ENCODE measurements around the gene NIPA2.
"Not testable (repeated sequence)": the region's sequence is repeated elsewhere in the genome, so short reads cannot be mapped to it uniquely, and the experiment has no call there.

The NIPA2 gene

GRCh38 chr15:22838292-22839042, at the start of gene NIPA2:
NIPA2 (plus strand) TSS chr15:22838666; CDS start chr15:22851732, 13,066 bp downstream.
- DNase-seq: peak; percentile 98

GRCh38 chr15:22794063-22794462, 44.4 kb upstream of the NIPA2 start:
- no peak for DNase-seq

GRCh38 chr15:22794621-22795167, 43.8 kb upstream of the NIPA2 start:
- no peak for DNase-seq

GRCh38 chr15:22795206-22796063, 43.0 kb upstream of the NIPA2 start:
- no peak for DNase-seq

- DNase-seq: no peak
These were observed 42.4 kb upstream of the NIPA2 start for GRCh38 chr15:22796079-22796478.

GRCh38 chr15:22799902-22800301, 38.6 kb upstream of the NIPA2 start:
- no peak for DNase-seq

DNA sequence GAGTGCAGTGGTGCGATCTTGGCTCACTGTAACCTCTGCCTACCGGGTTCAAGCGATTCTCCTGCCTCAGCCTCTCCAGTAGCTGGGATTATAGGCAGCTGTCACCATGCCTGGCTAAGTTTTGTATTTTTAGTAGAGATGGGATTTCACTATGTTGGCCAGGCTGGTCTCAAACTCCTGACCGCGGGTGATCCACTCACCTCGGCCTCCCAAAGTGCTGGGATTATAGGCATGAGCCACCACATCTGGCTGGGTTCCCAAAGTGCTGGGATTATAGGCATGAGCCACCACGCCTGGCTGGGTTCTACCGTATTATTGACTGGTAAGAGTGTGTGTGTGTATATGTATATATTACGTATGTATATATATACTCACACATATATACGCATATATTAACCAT, 35.5 kb upstream of the NIPA2 start:
- not testable (repeated sequence) for DNase-seq

DNA sequence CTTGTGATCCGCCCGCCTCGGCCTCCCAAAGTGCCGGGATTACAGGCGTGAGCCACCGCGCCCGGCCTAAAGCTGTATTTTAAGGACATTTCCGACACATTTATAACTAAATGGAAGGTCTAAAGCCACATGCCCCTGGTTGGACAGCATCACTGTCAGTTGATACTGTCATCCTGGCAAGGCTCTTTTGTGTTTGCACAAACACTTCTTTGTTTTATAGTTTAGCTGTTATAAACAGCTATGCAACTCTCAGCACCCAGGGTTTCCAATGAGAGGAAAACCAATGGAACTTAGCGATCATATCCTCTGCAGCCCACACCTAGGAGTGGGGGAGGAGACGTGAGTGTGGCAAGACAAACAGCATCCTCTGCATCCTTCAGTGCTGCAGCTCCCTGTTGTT, 32.3 kb upstream of the NIPA2 start:
- DNase-seq: no peak

DNA sequence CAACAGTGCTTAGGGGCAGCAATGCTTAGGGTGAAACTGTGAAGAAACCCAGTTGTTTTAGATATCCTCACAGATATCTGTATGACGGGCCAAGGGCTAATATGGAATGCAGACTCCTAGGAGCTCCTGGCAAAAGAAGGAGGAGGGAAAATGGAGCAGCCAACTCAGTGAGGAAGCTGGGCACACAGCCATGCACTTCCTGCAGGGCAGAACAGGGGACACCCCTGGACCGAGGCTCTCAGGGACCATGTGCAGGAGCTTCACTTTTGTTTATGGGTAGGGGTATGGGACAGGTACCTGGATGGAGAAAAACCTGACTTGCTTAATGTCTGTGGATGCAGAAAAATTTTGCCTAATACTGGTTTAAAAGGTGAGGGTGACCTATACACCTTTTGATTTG, 31.8 kb upstream of the NIPA2 start:
- no peak for DNase-seq

GRCh38 chr15:22807831-22808230, 30.6 kb upstream of the NIPA2 start:
- DNase-seq: not testable (repeated sequence)

- DNase-seq: no peak
These were observed 30.2 kb upstream of the NIPA2 start for GRCh38 chr15:22808240-22808639.

- no peak for DNase-seq
These were observed 29.6 kb upstream of the NIPA2 start for GRCh38 chr15:22808761-22809280.

GRCh38 chr15:22810033-22810852, 28.2 kb upstream of the NIPA2 start:
- DNase-seq: no peak

- no peak for DNase-seq
These were observed 27.6 kb upstream of the NIPA2 start for GRCh38 chr15:22810853-22811338.

DNA sequence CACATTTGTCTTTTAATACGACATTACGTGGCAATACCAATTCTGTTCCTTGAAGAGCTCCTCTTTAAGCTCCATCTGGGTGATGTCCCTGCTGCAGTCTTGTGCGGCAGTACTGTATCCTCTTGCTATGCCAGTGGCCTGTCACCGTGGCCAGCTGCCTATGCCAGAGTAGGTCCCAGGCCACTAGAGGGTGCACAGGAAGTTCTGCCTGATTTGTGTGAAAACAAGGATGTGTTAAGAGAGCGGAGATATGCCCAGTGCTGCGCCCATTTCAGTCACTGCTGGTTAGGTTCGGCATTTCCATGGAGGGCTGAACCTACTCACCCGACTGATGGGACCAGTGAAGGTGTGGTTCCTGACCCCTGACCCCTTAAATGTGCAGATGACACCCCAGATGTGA, 26.8 kb upstream of the NIPA2 start:
- peak; percentile 15 for DNase-seq

- no peak for DNase-seq
These were observed 24.6 kb upstream of the NIPA2 start for GRCh38 chr15:22813844-22814243.

- DNase-seq: no peak
These were observed 22.7 kb upstream of the NIPA2 start for GRCh38 chr15:22815766-22816165.

- DNase-seq: no peak
These were observed 18.8 kb upstream of the NIPA2 start for GRCh38 chr15:22819651-22820050.

- DNase-seq: no peak
These were observed 14.9 kb upstream of the NIPA2 start for GRCh38 chr15:22823495-22824128.

GRCh38 chr15:22827125-22827524, 11.3 kb upstream of the NIPA2 start:
- DNase-seq: no peak

DNA sequence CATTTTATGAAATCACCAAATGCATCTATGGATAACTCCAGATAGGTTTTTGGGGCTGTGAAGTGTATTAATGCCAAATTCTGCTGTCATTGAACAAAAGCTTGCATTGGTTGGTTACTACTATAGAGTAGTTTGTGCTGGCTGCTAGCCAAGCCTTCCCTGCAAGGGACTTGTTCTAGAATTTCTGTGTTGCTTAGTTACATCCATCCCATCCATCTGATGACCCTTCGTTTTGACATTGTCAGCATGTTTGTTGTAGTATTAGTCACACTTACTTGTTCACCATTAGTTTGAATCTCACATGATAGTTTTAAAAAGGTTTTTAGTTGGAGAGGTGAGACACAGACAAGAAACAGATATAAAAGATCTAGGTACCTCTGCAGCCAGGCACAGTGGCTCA, 7.0 kb upstream of the NIPA2 start:
- no peak for DNase-seq
